Measurements from ENCODE around the gene ZNHIT3. TPM values are rescaled to one million over a fixed set of nuclear protein-coding genes. Genes with fewer than 3 reads are reported as not detected.

Gene ZNHIT3
- total RNA-seq, 4 donors from 2014 or later: 21.6 to 46.4 (median 29.1) TPM

- Histone ChIP-seq H3K4me3 (replicated peaks in 1 of 3) (no peak overlapping the region), H3K9me3 (no peaks in the 10 kb centered on the region), H3K27ac (no peak overlapping the region), H3K4me1 (peaks cover 0 to 4% of the 10 kb centered on the region in 2 donors), H3K36me3 (no peaks in the 10 kb centered on the region), H3K27me3 (peaks cover 4% of the 10 kb centered on the region)
- 9% methylated on average over 11 of the region's 21 CpGs; no CpG with 5 or more reads in 1 of the 2 donors for WGBS, 2 donors
- TF ChIP-seq CTCF (IDR thresholded peaks at IDR 0.05): no peak
- TF ChIP-seq POLR2A (IDR thresholded peaks at IDR 0.05): no peak
- intact Hi-C loops (cut with DNase I): no loop called here
- DNase-seq: no peak
Measured at GRCh38 chr17:36464765-36465088, 21.8 kb upstream of the ZNHIT3 start.

GRCh38 chr17:36468903-36469635 is 17.4 kb upstream of the ZNHIT3 start:
- no peak for TF ChIP-seq POLR2A (IDR thresholded peaks at IDR 0.05)
- no peak for TF ChIP-seq CTCF (IDR thresholded peaks at IDR 0.05)
- WGBS, 2 donors: 30 to 34% methylated on average over 18 of the region's 18 CpGs
- Histone ChIP-seq H3K9me3 (no peaks in the 10 kb centered on the region), H3K4me1 (peaks cover 0 to 4% of the 10 kb centered on the region in 2 donors), H3K4me3 (replicated peaks in 1 of 3) (no peak overlapping the region), H3K27ac (no peak overlapping the region), H3K27me3 (peaks cover 7% of the 10 kb centered on the region), H3K36me3 (no peaks in the 10 kb centered on the region)
- DNase-seq: peak; percentile 82 to 84
- intact Hi-C loops (cut with DNase I): no loop called here

- TF ChIP-seq POLR2A (IDR thresholded peaks at IDR 0.05) (no peak), CTCF (IDR thresholded peaks at IDR 0.05) (no peak)
- no peaks in the 10 kb centered on the region for H3K9me3 ChIP-seq
- no peak overlapping the region for H3K27ac ChIP-seq
- peaks cover 0 to 4% of the 10 kb centered on the region in 2 donors for H3K4me1 ChIP-seq
- intact Hi-C loops (cut with DNase I): no loop called here
- WGBS, 2 donors: 70 to 87% methylated on average over 7 of the region's 7 CpGs
- H3K4me3 ChIP-seq (replicated peaks in 1 of 3): no peak overlapping the region
- H3K36me3 ChIP-seq: no peaks in the 10 kb centered on the region
- peaks cover 5% of the 10 kb centered on the region for H3K27me3 ChIP-seq
- DNase-seq: no peak
Measured at GRCh38 chr17:36469733-36470132, 16.7 kb upstream of the ZNHIT3 start.

GRCh38 chr17:36470499-36470898 is 16.0 kb upstream of the ZNHIT3 start:
- intact Hi-C loops (cut with DNase I): no loop called here
- peaks cover 0 to 4% of the 10 kb centered on the region in 2 donors for H3K4me1 ChIP-seq
- no peaks in the 10 kb centered on the region for H3K9me3 ChIP-seq
- no peak for TF ChIP-seq CTCF (IDR thresholded peaks at IDR 0.05)
- TF ChIP-seq POLR2A (IDR thresholded peaks at IDR 0.05): no peak
- H3K4me3 ChIP-seq (replicated peaks in 1 of 3): no peak overlapping the region
- peaks cover 3% of the 10 kb centered on the region for H3K27me3 ChIP-seq
- no peak for DNase-seq
- no peaks in the 10 kb centered on the region for H3K36me3 ChIP-seq
- H3K27ac ChIP-seq: no peak overlapping the region

GRCh38 chr17:36474571-36474970 is 11.9 kb upstream of the ZNHIT3 start:
- no peaks in the 10 kb centered on the region for H3K4me1 ChIP-seq
- TF ChIP-seq CTCF (IDR thresholded peaks at IDR 0.05): no peak
- TF ChIP-seq POLR2A (IDR thresholded peaks at IDR 0.05): no peak
- no peak for DNase-seq
- no peaks in the 10 kb centered on the region for H3K9me3 ChIP-seq
- H3K27ac ChIP-seq: no peak overlapping the region
- WGBS, 2 donors: 67% methylated on average over 4 to 7 of the region's 7 CpGs
- no peak overlapping the region for H3K4me3 ChIP-seq (replicated peaks in 1 of 3)
- intact Hi-C loops (cut with DNase I): no loop called here
- no peaks in the 10 kb centered on the region for H3K36me3 ChIP-seq
- peaks cover 3% of the 10 kb centered on the region for H3K27me3 ChIP-seq

Data from thyroid gland (tissue), 4 donors.